ENCODE measurements around the gene PPHLN1. TPM values are rescaled to one million over a fixed set of nuclear protein-coding genes. Genes with fewer than 3 reads are reported as not detected.

PPHLN1 gene
- total and polyA plus RNA-seq, 2 of the 8 experiments (the other 6 are each of a cell fraction or from before 2014, with no cell fraction given), result 34.3 to 71.6 TPM

DNA sequence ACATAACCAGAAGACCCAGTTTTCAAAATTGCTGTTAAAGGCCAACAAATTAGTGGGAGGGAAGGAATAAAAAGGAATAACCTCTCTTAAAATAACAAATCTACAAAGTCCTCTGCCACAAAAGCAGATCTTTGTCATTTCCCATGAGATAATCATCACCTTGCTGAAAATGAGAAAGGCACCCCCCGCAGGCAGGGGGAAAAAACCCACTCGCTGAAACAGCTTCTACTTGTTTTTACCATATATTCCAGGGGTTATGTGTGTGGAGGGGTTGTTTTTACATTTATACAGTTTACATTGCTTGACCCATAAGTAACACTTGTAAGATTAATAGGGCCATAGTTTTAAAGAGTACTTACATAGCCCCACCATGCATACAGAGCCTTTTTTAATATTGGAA, 132.6 kb downstream of the PPHLN1 start:
- H2AK5ac ChIP-seq (ENCODE audit: low read depth, low read length), result no peak overlapping the region
- H3K56ac ChIP-seq (replicated peaks; ENCODE audit: insufficient read length, low read depth, low read length), result no peak overlapping the region
- no peak overlapping the region for H3K18ac ChIP-seq (ENCODE audit: extremely low read depth, low read length)
- H3K4me3 ChIP-seq (ENCODE audit: extremely low read depth in 1 of 4, insufficient read depth in 2 of 4, low read depth in 3 of 4, low read length in 4 of 4), result no peak overlapping the region
- peaks cover 2 to 48% (median 10%) of the 10 kb centered on the region in 4 experiments; a peak in 5 of 8 replicates for H3K36me3 ChIP-seq (ENCODE audit: control insufficient read depth in 2 of 4, insufficient read depth in 4 of 4, low read length in 3 of 4)
- POLR2A ChIA-PET (ENCODE audit: partially characterized antibody), result interaction anchor here (0.9 to 1.9 kb wide), 4 partner anchors 9 to 113 kb away, joined by 3 to 7 read pairs (median 3); no protein-coding TSS in a partner anchor
- H3K9me3 ChIP-seq (ENCODE audit: insufficient read depth in 2 of 2, low read depth in 1 of 2, low read length in 1 of 2), result no peaks in the 10 kb centered on the region
- CTCF ChIA-PET (ENCODE audit: partially characterized antibody), result interaction anchor here (1.1 to 1.3 kb wide), 2 partner anchors 9 to 10 kb away, joined by 3 to 9 read pairs; no protein-coding TSS in a partner anchor
- DNase-seq (ENCODE audit: low read depth in 1 of 2, low spot score in 2 of 2) (peak in 1 of 2 experiments; percentile 31), FAIRE-seq (no peak)
- no peak overlapping the region for H2BK120ac ChIP-seq (replicated peaks; ENCODE audit: low read depth, low read length)
- H4K8ac ChIP-seq (ENCODE audit: extremely low read depth, insufficient read depth, low read length), result no peak overlapping the region
- H3K27me3 ChIP-seq (replicated peaks in 1 of 4; ENCODE audit: control insufficient read depth in 3 of 4, extremely low read depth in 1 of 4, insufficient read depth in 3 of 4, low read length in 3 of 4), result no peaks in the 10 kb centered on the region
- no peak overlapping the region for H3K14ac ChIP-seq (ENCODE audit: insufficient read length)
- no peak overlapping the region for H3K4ac ChIP-seq (replicated peaks; ENCODE audit: insufficient read length, low read depth, low read length)
- peaks cover 0 to 15% (median 7%) of the 10 kb centered on the region in 4 experiments; a peak in 3 of 7 replicates for H3K4me1 ChIP-seq (replicated peaks in 1 of 4; ENCODE audit: control insufficient read depth in 3 of 4, insufficient read depth in 4 of 4, low read length in 3 of 4)
- H3K27ac ChIP-seq (ENCODE audit: low read depth, low read length), result no peak overlapping the region
- WGBS, 2 experiments (ENCODE audit: extremely low coverage in 1 of 2, insufficient coverage in 1 of 2, insufficient read length in 1 of 2, insufficient replicate concordance in 2 of 2, low coverage in 1 of 2, low lambda C conversion rate in 2 of 2, missing lambda C conversion rate in 1 of 2), result 69% methylated on average over 2 of the region's 2 CpGs; no CpG with 5 or more reads in 1 of the 2 experiments
- H2BK20ac ChIP-seq (ENCODE audit: low read length), result no peak overlapping the region
- peaks cover 0 to 9% of the 10 kb centered on the region in 2 experiments; a peak in 1 of 4 replicates for H3K79me2 ChIP-seq (ENCODE audit: control insufficient read depth in 1 of 2, insufficient read depth in 2 of 2, low read length in 2 of 2)
- no peak overlapping the region for H4K5ac ChIP-seq (ENCODE audit: insufficient read length, low read depth, low read length)
- H4K91ac ChIP-seq (replicated peaks; ENCODE audit: insufficient read length, low read length), result no peak overlapping the region
- no peak overlapping the region; a peak in 1 of 4 replicates for H3K4me2 ChIP-seq (ENCODE audit: insufficient read depth in 1 of 2, low read depth in 2 of 2, low read length in 2 of 2)
- no peak overlapping the region for H3K9ac ChIP-seq (replicated peaks in 1 of 4; ENCODE audit: extremely low read depth in 1 of 4, low read depth in 3 of 4, low read length in 3 of 4)
- H2BK12ac ChIP-seq (ENCODE audit: low read depth, low read length), result no peak overlapping the region
- H2BK5ac ChIP-seq (ENCODE audit: low read depth, low read length), result no peak overlapping the region
- no peaks in the 10 kb centered on the region for H3K23me2 ChIP-seq (ENCODE audit: low read depth, low read length)
- no peak overlapping the region for H3K23ac ChIP-seq (ENCODE audit: insufficient read length)
- peaks cover 4% of the 10 kb centered on the region in 2 experiments for H4K20me1 ChIP-seq (replicated peaks in 1 of 2; ENCODE audit: control insufficient read depth in 1 of 2, insufficient read depth in 2 of 2, low read length in 2 of 2)
- H2AFZ ChIP-seq (ENCODE audit: low read length), result no peak overlapping the region
- no peaks in the 10 kb centered on the region for H3K79me1 ChIP-seq (ENCODE audit: low read depth, low read length)
- H2BK15ac ChIP-seq (ENCODE audit: low read length), result no peak overlapping the region
- TF ChIP-seq SRF (IDR thresholded peaks at IDR 0.05; ENCODE audit: low read depth, low read length), result no peak
- TF ChIP-seq ATF2 (IDR thresholded peaks at IDR 0.05; ENCODE audit: low read length), result no peak
- TF ChIP-seq SAP30 (IDR thresholded peaks at IDR 0.05; ENCODE audit: insufficient read depth, insufficient replicate concordance, low read length), result no peak
- TF ChIP-seq TAF7 (optimal IDR thresholded peaks at IDR 0.05; ENCODE audit: borderline replicate concordance, low read depth, low read length), result no peak
- TF ChIP-seq ATF3 (IDR thresholded peaks at IDR 0.05; ENCODE audit: insufficient read depth, low read depth, low read length), result no peak
- TF ChIP-seq KDM1A (IDR thresholded peaks at IDR 0.05; ENCODE audit: borderline replicate concordance, low read length), result no peak
- no peak for TF ChIP-seq SIN3A (conservative IDR thresholded peaks at IDR 0.05 in 1 of 2, IDR thresholded peaks at IDR 0.05 in 1 of 2; ENCODE audit: low read depth in 1 of 2, low read length in 2 of 2)
- no peak for TF ChIP-seq SP2 (IDR thresholded peaks at IDR 0.05; ENCODE audit: low read length)
- TF ChIP-seq JUND (IDR thresholded peaks at IDR 0.05; ENCODE audit: low read length), result no peak
- no peak; a peak in 1 of 4 replicates for TF ChIP-seq RAD21 (IDR thresholded peaks at IDR 0.05 in 1 of 2, conservative IDR thresholded peaks at IDR 0.05 in 1 of 2; ENCODE audit: low read depth in 2 of 2, low read length in 2 of 2)

Measured in H1 (cell line).